Hepatocyte (in vitro differentiated cells): ENCODE data around the gene CMC2.

Experiments
- EZH2 ChIP-seq: fragments of 200-600 bp; sonication (generic); IDR thresholded peaks from 2 replicates; pipeline ENCODE4 v1.6.1; 2016; ENCODE audit warnings: antibody characterized with exemption, mild to moderate bottlenecking, borderline replicate concordance
- TF ChIP-seq, protein P1 (sequence below): fragments of 200-600 bp; sonication (generic); IDR thresholded peaks from 2 replicates; pipeline ENCODE4 v1.5.1; 2016; ENCODE audit warnings: antibody characterized with exemption, mild to moderate bottlenecking; ENCODE audit not compliant: poor library complexity

- TF ChIP-seq, protein P1, sequence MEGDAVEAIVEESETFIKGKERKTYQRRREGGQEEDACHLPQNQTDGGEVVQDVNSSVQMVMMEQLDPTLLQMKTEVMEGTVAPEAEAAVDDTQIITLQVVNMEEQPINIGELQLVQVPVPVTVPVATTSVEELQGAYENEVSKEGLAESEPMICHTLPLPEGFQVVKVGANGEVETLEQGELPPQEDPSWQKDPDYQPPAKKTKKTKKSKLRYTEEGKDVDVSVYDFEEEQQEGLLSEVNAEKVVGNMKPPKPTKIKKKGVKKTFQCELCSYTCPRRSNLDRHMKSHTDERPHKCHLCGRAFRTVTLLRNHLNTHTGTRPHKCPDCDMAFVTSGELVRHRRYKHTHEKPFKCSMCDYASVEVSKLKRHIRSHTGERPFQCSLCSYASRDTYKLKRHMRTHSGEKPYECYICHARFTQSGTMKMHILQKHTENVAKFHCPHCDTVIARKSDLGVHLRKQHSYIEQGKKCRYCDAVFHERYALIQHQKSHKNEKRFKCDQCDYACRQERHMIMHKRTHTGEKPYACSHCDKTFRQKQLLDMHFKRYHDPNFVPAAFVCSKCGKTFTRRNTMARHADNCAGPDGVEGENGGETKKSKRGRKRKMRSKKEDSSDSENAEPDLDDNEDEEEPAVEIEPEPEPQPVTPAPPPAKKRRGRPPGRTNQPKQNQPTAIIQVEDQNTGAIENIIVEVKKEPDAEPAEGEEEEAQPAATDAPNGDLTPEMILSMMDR: peak; percentile 32
- no peak for TF ChIP-seq EZH2
These were observed 31.9 kb downstream of the CMC2 start for GRCh38 chr16:80974649-80975376.
